ENCODE results near the gene ADCY5.
"Not testable (repeated sequence)": the region's sequence is repeated elsewhere in the genome, so short reads cannot be mapped to it uniquely, and the experiment has no call there.

Gene ADCY5

GRCh38 chr3:123262868-123263267 is 186.0 kb downstream of the ADCY5 start:
- no peak for DNase-seq (ENCODE audit: low read depth, low spot score)

GRCh38 chr3:123262226-123262625 is 186.7 kb downstream of the ADCY5 start:
- DNase-seq (ENCODE audit: low read depth, low spot score), result no peak

- DNase-seq (ENCODE audit: low read depth, low spot score), result no peak
Measured at GRCh38 chr3:123261666-123262065, 187.2 kb downstream of the ADCY5 start.

- DNase-seq (ENCODE audit: low read depth, low spot score), result no peak
Measured at GRCh38 chr3:123258811-123259420, 190.0 kb downstream of the ADCY5 start.

- no peak for DNase-seq (ENCODE audit: low read depth, low spot score)
Measured at GRCh38 chr3:123258359-123258758, 190.5 kb downstream of the ADCY5 start.

- DNase-seq (ENCODE audit: low read depth, low spot score), result no peak
Measured at GRCh38 chr3:123256256-123256655, 192.6 kb downstream of the ADCY5 start.

GRCh38 chr3:123246866-123247265 is 202.0 kb downstream of the ADCY5 start:
- DNase-seq (ENCODE audit: low read depth, low spot score), result no peak

- DNase-seq (ENCODE audit: low read depth, low spot score), result no peak
Measured at GRCh38 chr3:123244128-123244527, 204.8 kb downstream of the ADCY5 start.

- DNase-seq (ENCODE audit: low read depth, low spot score), result no peak
Measured at GRCh38 chr3:123239756-123240155, 209.1 kb downstream of the ADCY5 start.

- DNase-seq (ENCODE audit: low read depth, low spot score), result not testable (repeated sequence)
Measured at GRCh38 chr3:123239186-123239585, 209.7 kb downstream of the ADCY5 start.

- no peak for DNase-seq (ENCODE audit: low read depth, low spot score)
Measured at GRCh38 chr3:123236902-123237301, 212.0 kb downstream of the ADCY5 start.
